Myocyte (in vitro differentiated cells): ENCODE results near the gene CHST11. TPM values are rescaled to one million over a fixed set of nuclear protein-coding genes. Genes with fewer than 3 reads are reported as not detected.
"Not testable (repeated sequence)": the region's sequence is repeated elsewhere in the genome, so short reads cannot be mapped to it uniquely, and the experiment has no call there.

Experiments used
- DNase-seq: peaks from one replicate; pipeline ENCODE4 v3.0.0-alpha.2; 2012; ENCODE audit warnings: low read depth
- total RNA-seq: library from RNA; depleted of rRNA; stranded (reverse); fragments of >200 nt; gene quantifications from 2 replicates; pipeline ENCODE4 v1.2.3, GENCODE V29; 2014

The CHST11 gene
- total RNA-seq, 1 donor from 2014 or later = 2.9 TPM

GRCh38 chr12:104557488-104558195, 100.9 kb downstream of the CHST11 start:
- no peak for DNase-seq

GRCh38 chr12:104560881-104561280, 104.1 kb downstream of the CHST11 start:
- DNase-seq = no peak

- DNase-seq = no peak
Observed at GRCh38 chr12:104562763-104563162, 106.0 kb downstream of the CHST11 start.

GRCh38 chr12:104564662-104565061, 107.9 kb downstream of the CHST11 start:
- not testable (repeated sequence) for DNase-seq

DNA sequence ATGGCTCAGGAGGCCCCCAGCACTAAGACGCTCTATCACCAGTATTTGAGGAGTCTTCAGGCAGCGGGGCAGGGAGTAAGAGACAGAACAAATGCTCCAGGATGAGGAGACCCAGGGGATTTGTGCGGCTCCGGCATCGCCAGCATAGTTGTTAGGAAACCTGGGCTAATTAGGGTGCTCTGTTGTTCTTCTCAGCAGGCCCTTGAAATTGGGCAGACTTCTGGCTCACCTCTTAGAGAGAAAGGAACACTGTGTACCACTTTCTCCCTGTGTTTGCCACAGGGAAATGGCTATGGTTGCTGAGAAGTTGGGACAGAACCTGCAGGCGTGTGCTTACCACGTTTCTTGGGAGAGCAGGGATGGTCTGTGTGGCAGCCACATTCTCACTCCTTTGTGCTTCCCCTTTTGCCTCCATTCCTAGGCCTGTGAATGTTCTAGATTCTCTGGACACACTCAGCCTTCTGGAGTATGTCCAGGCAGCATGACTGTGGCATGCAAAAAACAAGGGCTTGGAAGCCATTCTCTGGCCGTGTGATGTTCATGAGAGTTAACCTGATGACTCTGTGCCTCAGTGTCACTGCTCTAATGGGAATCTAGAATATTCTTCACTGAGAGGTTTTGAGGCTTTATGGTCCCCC, 109.0 kb downstream of the CHST11 start:
- no peak for DNase-seq

DNA sequence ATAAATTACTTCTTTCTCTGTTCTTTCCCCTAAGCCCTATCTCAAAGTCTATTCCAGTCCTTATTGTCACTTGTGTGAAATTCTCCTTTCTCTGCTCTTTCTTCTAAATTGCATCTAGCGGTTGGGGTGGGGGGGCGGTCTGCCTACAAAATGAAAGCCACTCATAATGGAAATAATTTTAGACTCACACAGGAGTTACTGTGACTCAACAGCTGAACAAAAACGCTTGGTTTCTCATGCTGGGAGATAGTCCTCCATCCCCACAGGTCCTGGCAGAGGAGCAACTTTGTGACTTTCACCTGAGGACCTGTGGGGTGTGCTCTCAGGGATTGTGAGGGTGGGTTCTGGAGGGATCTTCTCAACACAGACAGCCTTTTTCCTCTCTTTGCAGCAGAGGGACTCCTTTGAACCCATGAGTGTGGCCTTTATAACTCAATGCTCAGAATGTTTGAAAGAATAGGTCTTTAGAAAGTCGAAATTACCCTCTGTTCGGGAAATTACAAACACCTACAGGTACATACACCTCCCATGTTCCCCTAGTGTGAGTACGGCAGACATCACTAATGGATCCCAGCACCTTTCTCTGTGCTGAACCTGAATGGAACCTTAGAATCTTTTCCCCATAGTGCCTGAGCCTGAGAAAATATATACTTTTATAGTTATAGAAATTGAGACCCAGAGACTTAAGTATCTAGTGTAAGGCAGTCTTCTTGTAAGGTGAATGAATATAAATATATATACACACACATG, 109.7 kb downstream of the CHST11 start:
- no peak for DNase-seq

DNA sequence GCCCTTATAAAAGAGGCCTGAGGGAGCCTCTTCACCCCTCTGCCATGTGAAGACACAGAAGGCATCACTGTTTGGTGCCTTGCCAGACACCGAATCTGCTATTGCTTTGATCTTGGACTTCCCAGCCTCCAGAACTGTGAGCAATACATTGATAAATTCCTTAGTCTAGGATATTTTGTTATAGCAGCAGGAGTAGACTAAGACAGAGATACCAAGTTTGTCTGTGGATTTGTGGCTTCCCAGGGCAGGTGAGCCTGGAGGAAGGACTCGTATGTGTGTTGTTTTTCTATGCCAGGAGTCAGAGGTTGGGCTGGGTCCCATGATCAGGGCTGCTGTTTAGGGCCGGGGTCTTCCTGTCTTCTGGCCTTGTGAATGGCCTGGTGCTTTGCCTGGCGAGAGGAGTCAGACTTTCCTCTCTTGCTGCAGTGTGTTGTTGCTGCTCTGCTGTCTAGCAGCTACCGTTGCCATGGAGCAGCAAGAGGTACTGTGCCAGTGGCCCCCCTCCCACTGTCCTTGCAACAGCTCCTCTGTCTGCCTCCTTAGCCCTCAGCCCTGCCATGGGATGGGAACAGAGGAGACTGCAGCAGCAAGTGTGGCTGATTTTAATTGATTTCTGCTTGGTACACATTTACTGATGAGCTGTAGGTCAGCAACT, 111.2 kb downstream of the CHST11 start:
- no peak for DNase-seq

DNA sequence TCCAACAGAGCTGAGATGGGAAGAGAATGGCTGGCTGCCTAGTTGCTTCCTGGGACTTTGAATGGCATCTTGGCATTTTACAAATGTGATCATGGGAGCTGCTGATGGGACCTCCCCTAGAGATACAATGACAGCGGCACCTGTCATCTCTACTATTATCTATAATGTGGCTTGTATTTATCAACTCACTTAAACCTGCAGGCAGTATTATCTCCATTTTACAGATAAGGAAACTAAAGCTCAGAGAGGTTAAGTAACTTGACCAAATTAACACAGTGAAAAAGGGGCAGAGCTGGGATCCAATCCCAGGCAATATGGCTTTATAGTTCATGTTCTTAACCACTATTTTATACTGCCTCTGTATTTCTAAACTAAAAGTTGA, 111.7 kb downstream of the CHST11 start:
- no peak for DNase-seq

GRCh38 chr12:104568935-104569334, 112.2 kb downstream of the CHST11 start:
- DNase-seq = no peak

GRCh38 chr12:104569346-104570173, 112.8 kb downstream of the CHST11 start:
- no peak for DNase-seq

DNA sequence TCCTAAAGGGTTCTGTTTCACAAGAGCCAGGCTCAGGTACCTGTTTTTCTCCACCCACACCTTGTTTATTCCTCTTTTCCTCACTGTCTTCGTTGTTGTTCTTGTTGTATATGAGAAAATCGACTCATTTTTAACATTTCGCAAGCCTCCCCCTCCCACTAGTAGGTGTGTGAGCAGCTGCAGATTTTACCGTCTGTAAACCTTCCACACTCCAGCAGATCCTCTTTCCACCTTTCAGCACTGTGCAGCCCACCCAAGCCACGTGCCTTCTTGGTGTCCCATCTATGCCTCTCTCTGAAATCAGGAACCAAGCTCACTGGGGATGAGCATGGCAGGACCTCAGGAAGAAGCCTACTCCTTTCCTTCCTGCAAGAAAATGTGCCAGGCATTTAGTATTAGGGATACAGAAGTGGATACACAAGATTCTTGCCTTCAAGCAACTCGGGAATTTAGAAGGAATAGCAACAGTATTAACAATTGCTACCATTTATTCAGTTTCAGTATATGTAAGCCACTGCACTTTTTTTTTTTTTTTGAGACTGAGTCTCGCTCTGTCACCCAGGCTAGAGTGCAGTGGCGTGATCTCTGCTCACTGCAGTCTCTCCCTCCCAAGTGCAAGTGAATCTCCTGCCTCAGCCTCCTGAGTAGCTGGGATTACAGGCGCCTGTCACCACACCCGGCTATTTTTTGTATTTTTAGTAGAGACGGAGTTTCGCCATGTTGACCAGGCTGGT, 113.6 kb downstream of the CHST11 start:
- no peak for DNase-seq

DNA sequence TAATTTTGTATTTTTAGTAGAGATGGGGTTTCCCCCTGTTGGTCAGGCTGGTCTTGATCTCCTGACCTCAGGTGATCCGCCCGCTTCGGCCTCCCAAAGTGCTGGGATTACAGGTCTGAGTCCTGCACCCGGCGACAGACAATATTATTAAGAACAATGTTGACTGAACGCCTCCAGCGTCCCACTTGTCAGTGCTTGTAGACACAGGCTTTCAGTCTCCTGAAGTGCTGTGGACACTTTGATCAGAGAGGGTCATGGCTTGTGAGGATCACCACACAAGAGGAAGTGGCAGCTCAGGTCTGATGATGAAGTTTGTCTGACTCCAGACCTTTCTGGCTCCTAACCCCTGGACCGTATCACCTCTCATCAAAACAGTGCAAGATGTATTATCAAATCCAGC, 114.6 kb downstream of the CHST11 start:
- DNase-seq = no peak

DNA sequence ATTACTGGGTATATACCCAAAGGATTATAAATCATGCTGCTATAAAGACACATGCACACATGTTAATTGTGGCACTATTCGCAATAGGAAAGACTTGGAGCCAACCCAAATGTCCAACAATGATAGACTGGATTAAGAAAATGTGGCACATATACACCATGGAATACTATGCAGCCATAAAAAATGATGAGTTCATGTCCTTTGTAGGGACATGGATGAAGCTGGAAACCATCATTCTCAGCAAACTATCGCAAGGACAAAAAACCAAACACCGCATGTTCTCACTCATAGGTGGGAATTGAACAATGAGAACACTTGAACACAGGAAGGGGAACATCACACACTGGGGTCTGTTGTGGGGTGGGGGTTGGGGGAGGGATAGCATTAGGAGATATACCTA, 117.6 kb downstream of the CHST11 start:
- DNase-seq = not testable (repeated sequence)

GRCh38 chr12:104574758-104575157, 118.0 kb downstream of the CHST11 start:
- not testable (repeated sequence) for DNase-seq

DNA sequence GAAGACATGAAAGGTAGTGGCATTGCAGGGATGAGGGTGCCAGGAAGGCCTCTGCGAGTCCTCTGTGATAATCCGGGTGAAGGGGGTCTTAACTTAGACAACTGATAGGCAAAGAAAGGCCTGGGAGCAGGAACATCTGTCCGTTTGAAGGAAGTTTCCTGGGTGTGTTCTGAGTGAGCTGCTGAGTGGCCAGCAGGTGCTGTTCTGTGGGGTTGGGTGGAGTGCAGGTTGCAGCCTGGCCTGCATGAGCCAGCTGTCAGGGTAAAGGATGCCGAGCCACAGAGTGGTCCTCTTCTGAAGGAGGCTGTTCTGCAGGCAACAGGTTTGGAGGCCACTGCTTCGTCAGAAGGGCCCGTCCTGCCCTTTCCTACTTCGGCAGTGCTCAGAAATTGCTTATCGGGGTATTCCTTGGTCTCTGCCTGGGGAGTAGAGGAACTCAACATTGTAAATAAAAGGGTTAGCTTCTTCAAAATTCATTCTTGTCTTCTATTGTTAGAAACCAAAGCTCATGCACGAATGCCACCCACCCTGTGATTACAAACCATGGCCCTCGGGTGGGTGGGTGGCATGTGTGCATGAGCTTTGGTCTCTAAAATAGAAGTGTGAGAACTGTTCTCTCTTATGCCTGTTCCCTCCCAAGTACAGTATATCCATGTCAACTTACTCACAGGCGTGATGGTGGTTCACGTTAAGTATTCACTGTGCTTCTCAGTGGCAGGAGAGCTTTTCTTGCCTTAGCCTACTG, 118.9 kb downstream of the CHST11 start:
- DNase-seq = no peak

GRCh38 chr12:104576187-104576778, 119.5 kb downstream of the CHST11 start:
- DNase-seq = no peak

DNA sequence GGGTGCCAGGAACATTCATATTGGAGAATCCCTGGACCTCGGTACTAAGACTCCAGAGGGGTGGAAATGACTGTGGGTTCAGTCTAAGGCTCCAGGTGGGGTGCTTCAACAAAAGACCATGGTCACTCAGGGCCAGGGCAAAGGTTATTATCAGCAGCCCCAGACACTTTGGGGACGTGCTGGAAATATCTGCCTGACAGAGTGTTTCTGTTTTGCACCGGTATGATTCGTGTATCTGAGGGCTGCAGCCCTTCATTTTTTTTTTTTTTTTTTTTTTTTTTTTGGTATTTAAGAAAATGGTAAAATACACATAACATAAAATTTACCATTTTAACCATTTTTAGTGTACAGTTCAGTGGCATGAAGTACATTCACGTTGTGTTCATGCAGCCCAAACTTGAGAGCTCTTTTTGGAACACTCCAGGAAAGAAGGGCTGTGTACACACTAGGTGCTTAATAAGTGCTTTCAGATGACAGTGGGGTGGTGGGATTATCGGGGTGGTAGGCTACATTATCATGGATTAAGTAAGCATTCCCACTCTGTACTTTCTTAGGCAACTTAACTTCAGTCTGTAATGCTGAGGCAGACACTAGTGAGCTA, 120.3 kb downstream of the CHST11 start:
- DNase-seq = no peak

- peak; percentile 51 for DNase-seq
Observed at GRCh38 chr12:104577581-104577981, 120.8 kb downstream of the CHST11 start.

DNA sequence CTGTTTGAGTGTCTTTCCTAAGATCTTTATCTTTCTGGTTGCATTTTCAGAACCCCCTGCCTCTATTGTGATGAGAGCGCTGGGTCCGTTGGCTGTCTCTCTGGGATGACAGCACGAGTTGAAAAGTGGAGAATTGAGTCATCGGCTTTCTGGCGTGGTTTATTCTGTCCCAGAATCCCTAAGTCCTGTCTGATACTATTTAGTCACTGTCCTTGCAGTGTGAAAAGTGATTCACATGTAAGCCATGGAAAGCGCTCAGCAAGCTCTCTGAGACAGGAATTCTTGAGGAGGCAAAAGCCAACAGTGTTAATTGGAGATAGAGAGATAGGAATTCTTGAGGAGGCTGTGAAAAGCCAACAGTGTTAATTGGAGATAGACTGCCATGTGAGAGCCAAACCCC, 121.7 kb downstream of the CHST11 start:
- DNase-seq = peak; percentile 88
